Measurements from ENCODE around the gene PTPRT.

The PTPRT gene

GRCh38 chr20:42161228-42161829, 1028.4 kb downstream of the PTPRT start:
- TF ChIP-seq PRDM10 (tag by site-specific recombination; IDR thresholded peaks at IDR 0.05) (no peak), ZNF548 (tag by site-specific recombination; IDR thresholded peaks at IDR 0.05) (no peak), BCL11A (tag by site-specific recombination; IDR thresholded peaks at IDR 0.05; ENCODE audit: low read depth) (no peak), ZNF211 (tag by site-specific recombination; IDR thresholded peaks at IDR 0.05; ENCODE audit: low read depth) (no peak), ZFHX2 (tag by site-specific recombination; conservative IDR thresholded peaks at IDR 0.05) (no peak), ZFP3 (tag by site-specific recombination; IDR thresholded peaks at IDR 0.05; ENCODE audit: low read depth) (no peak), ZNF112 (tag by site-specific recombination; IDR thresholded peaks at IDR 0.05) (no peak), ZNF560 (tag by site-specific recombination; IDR thresholded peaks at IDR 0.05; ENCODE audit: borderline replicate concordance) (no peak), PBX3 (CRISPR knock-in tag; IDR thresholded peaks at IDR 0.05) (no peak), ZNF26 (tag by site-specific recombination; IDR thresholded peaks at IDR 0.05) (no peak), ZFP37 (tag by site-specific recombination; IDR thresholded peaks at IDR 0.05) (no peak), ZNF664 (tag by site-specific recombination; IDR thresholded peaks at IDR 0.05) (no peak), ZNF830 (tag by site-specific recombination; IDR thresholded peaks at IDR 0.05; ENCODE audit: low read depth) (no peak), AEBP2 (tag by site-specific recombination; IDR thresholded peaks at IDR 0.05; ENCODE audit: borderline replicate concordance) (no peak)
- POLR2A ChIA-PET, result no interaction called here
- Histone ChIP-seq H3K4me1 (ENCODE audit: control insufficient read depth, insufficient read depth, low read length) (no peaks in the 10 kb centered on the region), H3K4me3 (ENCODE audit: low read depth, low read length) (no peak overlapping the region), H3K36me3 (ENCODE audit: control insufficient read depth in 2 of 2, insufficient read depth in 1 of 2, low read length in 2 of 2) (no peaks in the 10 kb centered on the region), H3K27ac (ENCODE audit: extremely low read depth, low read depth, low read length) (no peak overlapping the region), H3K9me3 (ENCODE audit: control insufficient read depth, insufficient read depth, low read depth, low read length) (no peaks in the 10 kb centered on the region)
- CTCF ChIA-PET, result interaction anchor here (0.5 kb wide), 1 partner anchor 18 kb away, joined by 3 read pairs; no protein-coding TSS in a partner anchor

GRCh38 chr20:42159808-42160207, 1029.9 kb downstream of the PTPRT start:
- ChIA-PET CTCF (interaction anchor here (0.7 kb wide), 2 partner anchors 427 to 513 kb away, joined by 3 to 6 read pairs; no protein-coding TSS in a partner anchor), POLR2A (no interaction called here)
- no peak overlapping the region for H3K4me3 ChIP-seq (ENCODE audit: low read depth, low read length)
- no peak for TF ChIP-seq HIC1 (tag by site-specific recombination; IDR thresholded peaks at IDR 0.05)
- TF ChIP-seq SP7 (tag by site-specific recombination; IDR thresholded peaks at IDR 0.05), result no peak
- TF ChIP-seq ZNF558 (tag by site-specific recombination; IDR thresholded peaks at IDR 0.05), result no peak
- no peak for TF ChIP-seq ZNF626 (tag by site-specific recombination; IDR thresholded peaks at IDR 0.05)
- no peak for TF ChIP-seq CTCF (tag by site-specific recombination; IDR thresholded peaks at IDR 0.05)
- no peak for TF ChIP-seq ZBTB17 (tag by site-specific recombination; IDR thresholded peaks at IDR 0.05)
- no peak for TF ChIP-seq ZNF18 (tag by site-specific recombination; IDR thresholded peaks at IDR 0.05)

More at GRCh38 chr20:42159808-42160207, 1029.9 kb downstream of the PTPRT start:
- H3K9me3 ChIP-seq (ENCODE audit: control insufficient read depth, insufficient read depth, low read depth, low read length), result no peaks in the 10 kb centered on the region
- H3K27ac ChIP-seq (ENCODE audit: extremely low read depth, low read depth, low read length), result no peak overlapping the region
- H3K36me3 ChIP-seq (ENCODE audit: control insufficient read depth in 2 of 2, insufficient read depth in 1 of 2, low read length in 2 of 2), result no peaks in the 10 kb centered on the region
- no peaks in the 10 kb centered on the region for H3K4me1 ChIP-seq (ENCODE audit: control insufficient read depth, insufficient read depth, low read length)
